ENCODE data around the gene SNX1. TPM values are rescaled to one million over a fixed set of nuclear protein-coding genes. Genes with fewer than 3 reads are reported as not detected.
A peak's percentile ranks its signal among the peaks of the same experiment; 100 is the strongest.

Gene SNX1
- total RNA-seq, 1 donor from 2014 or later = 138 TPM

DNA sequence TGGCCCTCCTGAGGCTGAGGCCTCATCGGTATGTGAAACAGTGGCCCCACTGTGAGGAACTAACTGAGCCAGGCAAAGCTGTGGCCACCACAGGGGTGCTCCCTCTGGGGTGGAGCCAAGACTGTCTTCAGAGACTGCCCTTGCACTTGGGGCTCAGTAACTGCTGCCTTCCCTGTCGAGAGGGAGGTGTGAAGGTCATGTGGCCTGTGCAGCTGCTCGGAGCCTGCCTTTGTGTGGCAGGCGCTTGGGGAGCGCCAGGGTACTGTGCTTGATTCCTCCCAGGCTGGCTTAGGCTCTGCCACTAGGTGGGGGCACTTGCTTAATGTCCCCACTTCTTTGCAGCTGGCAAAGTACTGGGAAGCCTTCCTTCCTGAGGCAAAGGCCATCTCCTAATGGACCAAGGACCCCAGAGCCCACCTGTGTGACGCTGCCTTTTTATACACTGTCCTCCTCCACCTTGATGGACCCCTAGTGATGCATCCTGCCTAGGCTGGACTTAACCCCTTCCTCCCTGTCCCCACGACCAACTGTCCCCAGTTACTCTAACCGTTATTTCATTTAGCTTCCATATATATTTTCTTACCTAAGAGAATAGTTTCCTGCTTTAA is 41.5 kb downstream of the SNX1 start:
- POLR2A ChIA-PET = interaction anchor here (0.6 to 2.0 kb wide), 3 partner anchors 16 to 25 kb away, joined by 3 to 7 read pairs (median 7); no protein-coding TSS in a partner anchor
- Mint-ChIP-seq H3K4me3 (no peak overlapping the region), H3K9me3 (no peaks in the 10 kb centered on the region), H3K27ac (no peak overlapping the region), H3K4me1 (peaks cover 17% of the 10 kb centered on the region), H3K27me3 (no peaks in the 10 kb centered on the region), H3K36me3 (ENCODE audit: low read depth) (peaks cover 81% of the 10 kb centered on the region)
- intact Hi-C loops (cut with micrococcal nuclease) = loop anchor here (1.0 kb wide), 1 partner anchor 16 kb away; no protein-coding TSS in a partner anchor
- DNase-seq = no peak
- TF ChIP-seq CTCF (IDR thresholded peaks at IDR 0.05) = no peak
- ATAC-seq (ENCODE audit: low read depth) = peak; percentile 93
- CTCF ChIA-PET = interaction anchor here (0.6 to 2.8 kb wide), 3 partner anchors 13 to 18 kb away, joined by 3 to 28 read pairs (median 5); partner anchors contain the start of gene SNX22

GRCh38 chr15:64138331-64138941 is 42.7 kb downstream of the SNX1 start:
- ChIA-PET POLR2A (interaction anchor here (0.6 to 2.0 kb wide), 3 partner anchors 15 to 539 kb away, joined by 3 to 7 read pairs (median 7); no protein-coding TSS in a partner anchor), CTCF (interaction anchor here (2.8 kb wide), 1 partner anchor 14 kb away, joined by 28 read pairs; the partner anchor contains the start of gene SNX22)
- ATAC-seq (ENCODE audit: low read depth) = no peak
- no peak for TF ChIP-seq CTCF (IDR thresholded peaks at IDR 0.05)
- H3K4me3 Mint-ChIP-seq = no peak overlapping the region
- no peak for DNase-seq
- H3K27me3 Mint-ChIP-seq = no peaks in the 10 kb centered on the region
- H3K4me1 Mint-ChIP-seq = peaks cover 19% of the 10 kb centered on the region
- intact Hi-C loops (cut with micrococcal nuclease) = no loop called here
- H3K27ac Mint-ChIP-seq = peak overlapping the region; percentile 1
- no peaks in the 10 kb centered on the region for H3K9me3 Mint-ChIP-seq
- peaks cover 79% of the 10 kb centered on the region for H3K36me3 Mint-ChIP-seq (ENCODE audit: low read depth)

- Mint-ChIP-seq H3K4me3 (no peak overlapping the region), H3K4me1 (peaks cover 33% of the 10 kb centered on the region), H3K27me3 (no peaks in the 10 kb centered on the region), H3K9me3 (no peaks in the 10 kb centered on the region), H3K27ac (peak overlapping the region; percentile 27), H3K36me3 (ENCODE audit: low read depth) (peaks cover 66% of the 10 kb centered on the region)
- no peak for TF ChIP-seq CTCF (IDR thresholded peaks at IDR 0.05)
- CTCF ChIA-PET = interaction anchor here (0.9 kb wide), 1 partner anchor 11 kb away, joined by 3 read pairs; no protein-coding TSS in a partner anchor
- no peak for DNase-seq
- no peak for ATAC-seq (ENCODE audit: low read depth)
- POLR2A ChIA-PET = interaction anchor here (4.3 kb wide), 1 partner anchor 12 kb away, joined by 40 read pairs; no protein-coding TSS in a partner anchor
- intact Hi-C loops (cut with micrococcal nuclease) = no loop called here
Observed at GRCh38 chr15:64141798-64142512, 46.2 kb downstream of the SNX1 start.

DNA sequence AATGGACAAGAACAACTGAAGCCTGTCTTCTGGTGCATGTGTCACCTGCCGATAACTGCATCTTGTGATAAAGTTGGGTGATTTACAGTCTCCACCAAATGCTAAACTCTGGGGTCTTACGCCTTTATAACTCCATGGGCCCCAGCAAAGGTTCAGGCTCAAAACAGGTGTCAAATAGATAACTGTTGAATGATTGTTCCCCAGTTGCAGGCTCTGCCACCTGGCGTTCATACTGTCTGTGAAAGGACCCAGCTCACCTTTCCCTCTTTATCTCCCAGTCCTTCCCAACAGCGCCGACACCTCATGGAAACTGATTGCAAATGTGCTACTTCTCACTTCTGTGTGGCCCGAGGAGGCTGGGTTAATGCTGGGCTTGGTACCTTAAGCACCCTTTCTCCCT is 47.5 kb downstream of the SNX1 start:
- ChIA-PET CTCF (interaction anchor here (1.7 to 2.4 kb wide), 2 partner anchors 10 to 12 kb away, joined by 4 to 20 read pairs; no protein-coding TSS in a partner anchor), POLR2A (interaction anchor here (2.0 to 4.3 kb wide), 2 partner anchors 10 to 20 kb away, joined by 16 to 40 read pairs; partner anchors contain the start of gene PPIB)
- intact Hi-C loops (cut with micrococcal nuclease) = no loop called here
- peaks cover 23% of the 10 kb centered on the region for H3K4me1 Mint-ChIP-seq
- no peaks in the 10 kb centered on the region for H3K27me3 Mint-ChIP-seq
- TF ChIP-seq CTCF (IDR thresholded peaks at IDR 0.05) = no peak
- no peak overlapping the region for H3K4me3 Mint-ChIP-seq
- no peaks in the 10 kb centered on the region for H3K9me3 Mint-ChIP-seq
- no peak for DNase-seq
- H3K27ac Mint-ChIP-seq = peak overlapping the region; percentile 92
- H3K36me3 Mint-ChIP-seq (ENCODE audit: low read depth) = peaks cover 55% of the 10 kb centered on the region
- ATAC-seq (ENCODE audit: low read depth) = no peak

Data from activated B cell treated with CpG ODN at 0.5 μM for 24 hours (primary cell).